Stimulated activated naive CD4-positive, alpha-beta T cell treated with Interleukin-2 at 50 U/mL for 16 hours (primary cell): Measurements from ENCODE around the gene RAI14.

Source experiments
- DNase-seq: peaks from one replicate; lab custom pipeline; 2025; lab: John Stamatoyannopoulos, UW

The RAI14 gene

GRCh38 chr5:34648039-34648839 is 7.9 kb upstream of the RAI14 start:
- no peak for DNase-seq

GRCh38 chr5:34648840-34649158 is 7.3 kb upstream of the RAI14 start:
- DNase-seq, result no peak

GRCh38 chr5:34651791-34652190 is 4.3 kb upstream of the RAI14 start:
- DNase-seq, result no peak

GRCh38 chr5:34652466-34652865 is 3.7 kb upstream of the RAI14 start:
- DNase-seq, result no peak

- DNase-seq, result no peak
Measured at GRCh38 chr5:34652914-34653313, 3.2 kb upstream of the RAI14 start.

GRCh38 chr5:34653708-34654107 is 2.4 kb upstream of the RAI14 start:
- DNase-seq, result no peak

- no peak for DNase-seq
Measured at GRCh38 chr5:34655354-34655991, 655 bp upstream of the RAI14 start.

- no peak for DNase-seq
Measured at GRCh38 chr5:34656700-34657273, 659 bp downstream of the RAI14 start.

- DNase-seq, result no peak
Measured at GRCh38 chr5:34657274-34657921, 1.3 kb downstream of the RAI14 start.

- no peak for DNase-seq
Measured at GRCh38 chr5:34657988-34658387, 1.9 kb downstream of the RAI14 start.

- DNase-seq, result no peak
Measured at GRCh38 chr5:34659168-34659567, 3.0 kb downstream of the RAI14 start.

GRCh38 chr5:34660444-34660843 is 4.3 kb downstream of the RAI14 start:
- no peak for DNase-seq

- no peak for DNase-seq
Measured at GRCh38 chr5:34663771-34664496, 7.8 kb downstream of the RAI14 start.

GRCh38 chr5:34666392-34667080 is 10.4 kb downstream of the RAI14 start:
- no peak for DNase-seq

- no peak for DNase-seq
Measured at GRCh38 chr5:34667705-34668104, 11.6 kb downstream of the RAI14 start.

GRCh38 chr5:34669931-34670516 is 13.9 kb downstream of the RAI14 start:
- DNase-seq, result no peak

GRCh38 chr5:34672196-34672595 is 16.1 kb downstream of the RAI14 start:
- DNase-seq, result no peak

- no peak for DNase-seq
Measured at GRCh38 chr5:34673463-34674125, 17.5 kb downstream of the RAI14 start.

GRCh38 chr5:34674187-34674586 is 18.1 kb downstream of the RAI14 start:
- DNase-seq, result no peak

GRCh38 chr5:34675857-34676256 is 19.7 kb downstream of the RAI14 start:
- no peak for DNase-seq

GRCh38 chr5:34676416-34676815 is 20.3 kb downstream of the RAI14 start:
- no peak for DNase-seq
